ENCODE results near the gene FAM171A2. TPM values are rescaled to one million over a fixed set of nuclear protein-coding genes. Genes with fewer than 3 reads are reported as not detected.

The FAM171A2 gene
- total RNA-seq, 3 donors from 2014 or later: 0.12 to 1.3 (median 0.31) TPM

GRCh38 chr17:44390250-44390870 lies 26.7 kb upstream of the FAM171A2 start:
- ATAC-seq (no peak), DNase-seq (no peak)
- Histone ChIP-seq H3K9me3 (no peaks in the 10 kb centered on the region), H3K4me1 (ENCODE audit: low read depth) (peaks cover 9% of the 10 kb centered on the region), H3K36me3 (ENCODE audit: low read depth) (no peaks in the 10 kb centered on the region), H3K4me3 (no peak overlapping the region)
- TF ChIP-seq CTCF (IDR thresholded peaks at IDR 0.05): no peak
- intact Hi-C loops (cut with DNase I, micrococcal nuclease): no loop called here

GRCh38 chr17:44389723-44390202 lies 26.1 kb upstream of the FAM171A2 start:
- no peak overlapping the region for H3K4me3 ChIP-seq
- H3K4me1 ChIP-seq (ENCODE audit: low read depth): peaks cover 12% of the 10 kb centered on the region
- DNase-seq (no peak), ATAC-seq (no peak)
- intact Hi-C loops (cut with DNase I, micrococcal nuclease): no loop called here
- H3K9me3 ChIP-seq: no peaks in the 10 kb centered on the region
- no peaks in the 10 kb centered on the region for H3K36me3 ChIP-seq (ENCODE audit: low read depth)
- no peak for TF ChIP-seq CTCF (IDR thresholded peaks at IDR 0.05)

GRCh38 chr17:44389281-44389680 lies 25.6 kb upstream of the FAM171A2 start, which contains the start of gene ITGA2B:
Gene ITGA2B, minus strand, starts transcription at chr17:44389649. Its CDS starts 176 bp downstream, at chr17:44389473.
- H3K4me1 ChIP-seq (ENCODE audit: low read depth): peaks cover 15% of the 10 kb centered on the region
- ATAC-seq: no peak
- H3K9me3 ChIP-seq: no peaks in the 10 kb centered on the region
- no peaks in the 10 kb centered on the region for H3K36me3 ChIP-seq (ENCODE audit: low read depth)
- TF ChIP-seq CTCF (IDR thresholded peaks at IDR 0.05): no peak
- no peak for DNase-seq
- intact Hi-C loops (cut with DNase I, micrococcal nuclease): no loop called here
- H3K4me3 ChIP-seq: no peak within 1 kb of the TSS

GRCh38 chr17:44387804-44388203 lies 24.2 kb upstream of the FAM171A2 start:
- Histone ChIP-seq H3K36me3 (ENCODE audit: low read depth) (no peaks in the 10 kb centered on the region), H3K9me3 (no peaks in the 10 kb centered on the region)
- intact Hi-C loops (cut with DNase I, micrococcal nuclease): no loop called here

GRCh38 chr17:44386182-44386525 lies 22.5 kb upstream of the FAM171A2 start:
- no peak for ATAC-seq
- no peak overlapping the region for H3K4me3 ChIP-seq
- H3K9me3 ChIP-seq: no peaks in the 10 kb centered on the region
- no peak for DNase-seq
- no peaks in the 10 kb centered on the region for H3K36me3 ChIP-seq (ENCODE audit: low read depth)
- no peak for TF ChIP-seq CTCF (IDR thresholded peaks at IDR 0.05)
- intact Hi-C loops (cut with DNase I, micrococcal nuclease): no loop called here
- H3K4me1 ChIP-seq (ENCODE audit: low read depth): peaks cover 15% of the 10 kb centered on the region

More at GRCh38 chr17:44387804-44388203, 24.2 kb upstream of the FAM171A2 start:
- DNase-seq (no peak), ATAC-seq (no peak)
- H3K4me1 ChIP-seq (ENCODE audit: low read depth): peaks cover 15% of the 10 kb centered on the region
- H3K4me3 ChIP-seq: no peak overlapping the region
- no peak for TF ChIP-seq CTCF (IDR thresholded peaks at IDR 0.05)

Data from mucosa of descending colon (tissue), 3 donors.